Karpas-422 (cell line): ENCODE results near the gene TOR1B. TPM values are rescaled to one million over a fixed set of nuclear protein-coding genes. Genes with fewer than 3 reads are reported as not detected.
"Not testable (repeated sequence)": the region's sequence is repeated elsewhere in the genome, so short reads cannot be mapped to it uniquely, and the experiment has no call there.

ENCODE experiments used
- DNase-seq: peaks from one replicate; pipeline ENCODE4 v3.0.0-alpha.2; 2015
- H2AFZ ChIP-seq: fragments of 200-600 bp; sonication (generic); 2 replicates; pipeline ENCODE4 v1.6.1; 2014; ENCODE audit warnings: antibody characterized with exemption, low read length, mixed read lengths
- H3K27ac ChIP-seq: fragments of 200-600 bp; sonication (generic); 2 replicates; pipeline ENCODE4 v1.5.1; 2014; ENCODE audit warnings: mild to moderate bottlenecking, low read length, moderate library complexity
- H3K27me3 ChIP-seq: fragments of 200-600 bp; sonication (generic); 2 replicates; pipeline ENCODE4 v1.6.1; 2014; ENCODE audit warnings: low read length, mixed read lengths
- H3K36me3 ChIP-seq: fragments of 200-600 bp; sonication (generic); 2 replicates; pipeline ENCODE4 v1.6.1; 2014; ENCODE audit warnings: low read length, mixed read lengths; ENCODE audit not compliant: insufficient read depth
- H3K4me1 ChIP-seq: fragments of 200-600 bp; sonication (generic); 2 replicates; pipeline ENCODE4 v1.6.1; 2014; ENCODE audit warnings: mild to moderate bottlenecking, low read length, mixed read lengths
- H3K4me2 ChIP-seq: fragments of 200-600 bp; sonication (generic); 2 replicates; pipeline ENCODE4 v1.6.1; 2014; ENCODE audit warnings: low read length, low read depth, mild to moderate bottlenecking; ENCODE audit not compliant: poor library complexity, severe bottlenecking
- H3K4me3 ChIP-seq: fragments of 200-600 bp; sonication (generic); 2 replicates; pipeline ENCODE4 v1.5.1; 2014; ENCODE audit warnings: mild to moderate bottlenecking, antibody characterized with exemption, low read length, mixed read lengths
- H3K79me2 ChIP-seq: fragments of 200-600 bp; sonication (generic); 2 replicates; pipeline ENCODE4 v1.6.1; 2014; ENCODE audit warnings: mild to moderate bottlenecking, low read length, mixed read lengths
- H3K9ac ChIP-seq: fragments of 200-600 bp; sonication (generic); 2 replicates; pipeline ENCODE4 v1.6.0; 2014; ENCODE audit warnings: low read length
- H3K9me2 ChIP-seq: fragments of 200-600 bp; sonication (generic), shearing (Covaris generic); replicated peaks from 2 replicates; pipeline ENCODE4 v1.6.0; 2014; ENCODE audit warnings: mild to moderate bottlenecking, low read length, moderate library complexity; ENCODE audit not compliant: insufficient read depth
- H3K9me3 ChIP-seq: fragments of 300-700, 200-600 bp; sonication (generic); 2 replicates; pipeline ENCODE4 v1.6.1; 2014; ENCODE audit warnings: low read length, mixed read lengths
- H4K20me1 ChIP-seq: fragments of 200-600 bp; sonication (generic); 2 replicates; pipeline ENCODE4 v1.6.1; 2014; ENCODE audit warnings: mild to moderate bottlenecking, antibody characterized with exemption, low read length, low read depth; ENCODE audit not compliant: insufficient read depth
- total RNA-seq: library from RNA; depleted of rRNA; stranded (reverse); fragments of >200 nt; shearing (Covaris generic); gene quantifications from 2 replicates; pipeline ENCODE4 v1.2.3, GENCODE V29; 2014; ENCODE audit warnings: low replicate concordance; rRNA removed

TOR1B gene, protein sequence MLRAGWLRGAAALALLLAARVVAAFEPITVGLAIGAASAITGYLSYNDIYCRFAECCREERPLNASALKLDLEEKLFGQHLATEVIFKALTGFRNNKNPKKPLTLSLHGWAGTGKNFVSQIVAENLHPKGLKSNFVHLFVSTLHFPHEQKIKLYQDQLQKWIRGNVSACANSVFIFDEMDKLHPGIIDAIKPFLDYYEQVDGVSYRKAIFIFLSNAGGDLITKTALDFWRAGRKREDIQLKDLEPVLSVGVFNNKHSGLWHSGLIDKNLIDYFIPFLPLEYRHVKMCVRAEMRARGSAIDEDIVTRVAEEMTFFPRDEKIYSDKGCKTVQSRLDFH
- 10.5 and 14.2 TPM in 2 replicates for total RNA-seq

DNA sequence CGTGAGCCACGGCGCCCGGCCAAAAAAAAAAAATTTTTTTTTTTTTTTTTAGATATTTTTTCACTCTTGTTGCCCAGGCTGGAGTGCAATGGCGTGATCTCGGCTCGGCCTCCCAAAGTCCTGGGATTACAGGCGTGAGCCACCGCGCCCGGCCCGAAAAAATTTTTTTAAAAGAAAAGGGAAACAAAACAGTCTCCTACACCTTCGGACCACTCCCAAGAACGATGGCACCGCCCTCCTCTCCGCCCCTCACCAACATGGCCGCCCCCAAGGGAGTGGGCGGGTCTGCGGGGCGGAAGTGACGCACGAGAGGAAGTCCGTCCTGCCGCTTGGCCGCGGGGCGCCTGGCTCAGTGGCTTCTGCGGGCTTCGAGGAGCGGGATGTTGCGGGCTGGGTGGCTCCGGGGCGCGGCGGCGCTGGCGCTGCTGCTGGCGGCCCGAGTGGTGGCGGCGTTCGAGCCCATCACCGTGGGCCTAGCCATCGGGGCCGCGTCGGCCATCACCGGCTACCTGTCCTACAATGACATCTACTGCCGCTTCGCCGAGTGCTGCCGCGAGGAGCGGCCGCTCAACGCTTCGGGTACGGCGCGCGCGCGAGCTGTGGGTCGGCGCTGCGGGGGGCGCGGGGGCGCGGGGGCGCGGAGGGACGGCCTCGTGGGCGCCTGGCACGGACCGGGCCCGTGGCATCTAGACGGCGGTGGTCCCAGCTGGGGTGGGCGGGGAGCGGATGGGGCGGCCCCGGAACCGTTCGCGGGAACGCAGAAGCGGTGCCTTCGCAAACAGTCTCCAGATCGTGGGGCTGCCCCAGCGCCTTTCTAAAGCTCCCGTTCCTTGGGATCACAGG, at the start of gene TOR1B:
TSS of gene TOR1B (plus strand) at position 352 of the 843 bp plus-strand sequence. CDS start at position 381, 29 bp downstream.
- Histone ChIP-seq H3K27ac (no peak within 1 kb of the TSS), H3K4me2 (peak within 1 kb of the TSS; percentile 72), H3K36me3 (peaks cover 3% of the 10 kb centered on the region; the same call in 1 of the 2 replicates), H3K79me2 (peaks cover 14% of the 10 kb centered on the region), H3K4me1 (peaks cover 9% of the 10 kb centered on the region), H2AFZ (peak within 1 kb of the TSS; percentile 70; the same call in 1 of the 2 replicates), H3K9me2 (no peaks in the 10 kb centered on the region), H3K27me3 (no peaks in the 10 kb centered on the region), H4K20me1 (no peaks in the 10 kb centered on the region), H3K9me3 (no peaks in the 10 kb centered on the region), H3K9ac (peak within 1 kb of the TSS; percentile 77), H3K4me3 (peak within 1 kb of the TSS; percentile 79)
- DNase-seq: peak; percentile 98

DNA sequence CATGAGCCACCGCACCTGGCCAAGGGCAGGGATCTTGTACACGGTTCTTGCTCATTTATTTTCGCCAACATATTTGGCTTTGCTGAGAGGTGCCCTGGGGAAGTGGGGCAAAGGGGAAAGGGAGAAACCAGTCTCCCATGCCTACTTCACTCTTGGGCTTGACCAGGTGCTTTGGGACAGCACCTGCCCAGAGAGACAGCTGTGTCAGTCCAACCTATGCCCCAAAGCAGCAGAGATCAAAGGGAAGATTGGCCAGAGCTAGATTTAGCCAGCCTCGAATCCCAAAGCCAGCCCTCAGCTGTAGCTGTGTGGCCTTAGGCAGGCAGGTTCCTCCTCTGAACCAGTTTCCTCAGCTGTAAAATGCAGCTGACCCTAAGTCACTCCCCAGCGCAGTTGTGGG, 47.8 kb upstream of the TOR1B start:
- no peak overlapping the region for H3K4me3 ChIP-seq
- no peaks in the 10 kb centered on the region for H4K20me1 ChIP-seq
- H3K27me3 ChIP-seq: no peaks in the 10 kb centered on the region
- H3K79me2 ChIP-seq: no peaks in the 10 kb centered on the region
- DNase-seq: no peak
- H2AFZ ChIP-seq: no peak overlapping the region
- no peaks in the 10 kb centered on the region for H3K4me1 ChIP-seq
- H3K9ac ChIP-seq: no peak overlapping the region
- no peaks in the 10 kb centered on the region for H3K36me3 ChIP-seq
- H3K4me2 ChIP-seq: no peak overlapping the region
- no peak overlapping the region for H3K27ac ChIP-seq
- no peaks in the 10 kb centered on the region for H3K9me2 ChIP-seq
- H3K9me3 ChIP-seq: no peaks in the 10 kb centered on the region

DNA sequence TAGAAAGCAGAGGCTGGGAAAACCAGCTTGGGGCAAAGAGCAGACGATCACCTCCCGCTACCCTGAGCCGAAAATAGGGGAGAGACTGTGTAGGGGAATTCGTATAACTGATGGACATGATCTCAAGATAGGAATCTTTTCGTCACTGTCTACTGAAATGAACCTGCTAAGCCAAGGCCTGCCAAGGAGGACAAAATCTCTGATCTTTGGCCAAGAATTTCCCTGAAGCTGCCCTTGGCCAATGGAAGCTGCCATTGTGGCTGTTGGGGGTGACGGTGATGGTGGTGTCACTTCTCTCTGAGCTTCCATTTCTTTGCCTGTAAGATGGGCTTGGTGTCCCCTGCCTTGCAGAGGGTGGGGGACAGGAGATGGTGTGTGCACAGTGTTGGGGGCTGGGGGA, 46.8 kb upstream of the TOR1B start:
- no peaks in the 10 kb centered on the region for H3K79me2 ChIP-seq
- H3K4me1 ChIP-seq: no peaks in the 10 kb centered on the region
- no peaks in the 10 kb centered on the region for H3K9me3 ChIP-seq
- no peak overlapping the region for H3K4me3 ChIP-seq
- H3K36me3 ChIP-seq: no peaks in the 10 kb centered on the region
- H4K20me1 ChIP-seq: no peaks in the 10 kb centered on the region
- no peak for DNase-seq
- no peak overlapping the region for H3K4me2 ChIP-seq
- no peak overlapping the region for H3K9ac ChIP-seq
- H3K27me3 ChIP-seq: no peaks in the 10 kb centered on the region
- H2AFZ ChIP-seq: no peak overlapping the region
- no peaks in the 10 kb centered on the region for H3K9me2 ChIP-seq
- H3K27ac ChIP-seq: no peak overlapping the region

DNA sequence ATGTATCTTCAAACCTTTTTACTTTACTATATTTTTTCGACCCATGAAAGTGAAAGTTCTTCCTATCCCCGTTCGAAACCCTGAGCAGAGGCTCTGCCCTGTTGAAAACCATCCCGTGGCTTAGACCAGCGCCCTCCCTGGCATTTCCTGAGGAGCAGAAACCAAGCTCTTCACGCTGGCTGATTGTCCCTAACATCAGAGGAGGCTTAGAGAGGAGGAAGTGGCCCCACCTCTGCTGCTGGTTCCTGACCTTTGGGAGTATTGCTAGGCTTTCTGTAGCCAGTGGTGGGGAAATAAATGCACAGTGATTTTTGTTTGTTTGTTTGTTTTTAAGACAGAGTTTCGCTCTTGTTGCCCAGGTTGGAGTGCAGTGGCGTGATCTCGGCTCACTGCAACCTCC, 45.9 kb upstream of the TOR1B start:
- DNase-seq: no peak
- H2AFZ ChIP-seq: no peak overlapping the region
- H3K4me2 ChIP-seq: no peak overlapping the region

DNA sequence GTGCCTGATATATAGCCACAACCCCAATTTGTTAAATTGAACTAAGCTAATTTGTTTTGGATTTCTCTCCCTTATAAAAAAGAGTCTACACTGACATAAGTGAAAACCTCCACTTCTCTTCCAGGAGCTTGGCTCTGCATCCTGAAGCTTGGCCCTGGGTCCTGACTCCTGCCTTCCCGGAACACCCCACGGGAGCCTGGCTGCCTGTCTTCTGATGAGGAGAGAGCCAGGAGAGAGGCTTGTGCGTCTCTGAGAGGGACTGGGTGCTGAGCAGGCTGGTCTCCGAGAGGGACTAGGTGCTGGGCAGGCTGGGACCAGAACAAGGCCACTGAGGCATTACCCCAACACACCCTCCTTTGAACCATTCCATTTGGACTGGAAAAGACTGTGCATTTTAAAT, 43.7 kb upstream of the TOR1B start:
- Histone ChIP-seq H3K9ac (no peak overlapping the region), H3K9me3 (no peaks in the 10 kb centered on the region), H4K20me1 (no peaks in the 10 kb centered on the region), H3K9me2 (no peaks in the 10 kb centered on the region), H3K36me3 (no peaks in the 10 kb centered on the region), H3K27ac (no peak overlapping the region), H3K27me3 (no peaks in the 10 kb centered on the region), H3K4me1 (no peaks in the 10 kb centered on the region), H3K4me3 (no peak overlapping the region), H3K4me2 (no peak overlapping the region), H3K79me2 (no peaks in the 10 kb centered on the region), H2AFZ (no peak overlapping the region)
- DNase-seq: no peak

More for the DNA sequence above, 45.9 kb upstream of the TOR1B start:
- H3K27ac ChIP-seq: no peak overlapping the region
- H3K4me1 ChIP-seq: no peaks in the 10 kb centered on the region
- H3K9me2 ChIP-seq: no peaks in the 10 kb centered on the region
- no peaks in the 10 kb centered on the region for H3K9me3 ChIP-seq
- no peaks in the 10 kb centered on the region for H4K20me1 ChIP-seq
- no peak overlapping the region for H3K9ac ChIP-seq
- H3K4me3 ChIP-seq: no peak overlapping the region
- no peaks in the 10 kb centered on the region for H3K27me3 ChIP-seq
- H3K79me2 ChIP-seq: no peaks in the 10 kb centered on the region
- H3K36me3 ChIP-seq: no peaks in the 10 kb centered on the region

DNA sequence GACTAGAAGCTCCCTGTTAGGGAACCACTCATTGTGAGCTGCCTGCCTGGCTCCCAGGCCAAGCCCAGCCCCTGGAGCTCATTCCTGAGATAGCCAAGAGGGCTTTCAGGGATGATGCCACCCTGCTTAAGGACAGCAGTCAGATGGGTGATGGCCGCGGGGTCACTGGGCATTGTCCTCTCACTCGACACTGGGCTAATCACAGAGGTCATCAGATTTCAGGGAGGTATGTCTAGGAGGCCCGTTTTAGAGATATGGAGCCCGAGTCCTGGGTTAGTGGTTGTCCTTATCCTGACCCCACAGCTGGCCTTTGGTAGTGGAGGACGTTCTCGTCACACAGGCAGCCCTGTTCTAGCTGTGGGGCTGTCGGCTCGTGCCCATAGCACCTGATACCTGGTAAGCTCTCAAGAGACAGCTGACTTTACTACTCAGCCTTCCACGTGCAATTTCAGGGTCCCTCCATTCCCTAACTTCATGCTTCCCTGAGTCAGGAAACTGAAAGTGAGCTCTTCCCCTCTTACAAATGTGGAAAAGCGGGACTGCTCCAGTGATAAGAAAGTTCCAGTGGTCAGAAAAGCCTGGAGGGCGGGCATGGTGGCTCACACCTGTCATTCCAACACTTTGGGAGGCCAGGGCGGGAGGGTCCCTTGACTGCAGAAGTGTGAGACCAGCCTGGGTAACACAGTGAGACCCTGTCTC, 43.0 kb upstream of the TOR1B start:
- Histone ChIP-seq H3K36me3 (no peaks in the 10 kb centered on the region), H3K9me2 (no peaks in the 10 kb centered on the region), H3K4me1 (no peaks in the 10 kb centered on the region), H3K27me3 (no peaks in the 10 kb centered on the region), H3K4me3 (no peak overlapping the region), H3K79me2 (no peaks in the 10 kb centered on the region), H3K27ac (no peak overlapping the region), H2AFZ (no peak overlapping the region), H3K9ac (no peak overlapping the region), H3K4me2 (no peak overlapping the region), H4K20me1 (no peaks in the 10 kb centered on the region), H3K9me3 (no peaks in the 10 kb centered on the region)
- no peak for DNase-seq

DNA sequence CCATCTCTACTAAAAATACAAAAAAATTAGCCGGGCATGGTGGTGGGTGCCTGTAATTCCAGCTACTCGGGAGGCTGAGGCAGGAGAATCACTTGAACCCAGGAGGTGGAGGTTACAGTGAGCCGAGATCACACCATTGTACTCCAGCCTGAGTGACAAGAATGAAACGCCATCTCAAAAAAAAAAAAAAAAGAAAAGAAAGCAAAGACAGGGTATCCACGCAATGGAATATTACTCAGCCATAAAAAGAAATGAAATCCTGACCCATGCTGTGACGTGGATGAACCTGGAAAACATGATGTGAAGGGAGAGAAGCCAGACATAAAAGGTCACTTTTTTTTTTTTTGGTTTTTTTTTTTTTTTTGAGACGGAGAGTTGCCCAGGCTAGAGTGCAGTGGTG, 42.2 kb upstream of the TOR1B start:
- H3K4me3 ChIP-seq, H3K27ac ChIP-seq, H3K27me3 ChIP-seq, H2AFZ ChIP-seq, H3K9ac ChIP-seq, H4K20me1 ChIP-seq, H3K36me3 ChIP-seq, H3K79me2 ChIP-seq, H3K4me2 ChIP-seq, H3K9me2 ChIP-seq, DNase-seq, H3K9me3 ChIP-seq, H3K4me1 ChIP-seq: not testable (repeated sequence)
